ENCODE results near the gene HOXB2.

GRCh38 chr17:48499248-48499647 is 45.7 kb downstream of the HOXB2 start:
- TF ChIP-seq SPI1 (IDR thresholded peaks at IDR 0.05; ENCODE audit: low read depth, low read length) (no peak), POLR2A (IDR thresholded peaks at IDR 0.05; ENCODE audit: low read depth, low read length) (no peak), PAX5 (IDR thresholded peaks at IDR 0.05; ENCODE audit: insufficient read depth, low read length, severe bottlenecking) (no peak), POLR2AphosphoS5 (IDR thresholded peaks at IDR 0.05; ENCODE audit: low read depth, low read length) (no peak)
